GM19238 (cell line): Measurements from ENCODE around the gene TMEM266.

Experiments used
- DNase-seq: peaks from one replicate; pipeline ENCODE4 v3.0.0; 2011; ENCODE audit warnings: low spot score; ENCODE audit not compliant: insufficient read length

The TMEM266 gene

DNA sequence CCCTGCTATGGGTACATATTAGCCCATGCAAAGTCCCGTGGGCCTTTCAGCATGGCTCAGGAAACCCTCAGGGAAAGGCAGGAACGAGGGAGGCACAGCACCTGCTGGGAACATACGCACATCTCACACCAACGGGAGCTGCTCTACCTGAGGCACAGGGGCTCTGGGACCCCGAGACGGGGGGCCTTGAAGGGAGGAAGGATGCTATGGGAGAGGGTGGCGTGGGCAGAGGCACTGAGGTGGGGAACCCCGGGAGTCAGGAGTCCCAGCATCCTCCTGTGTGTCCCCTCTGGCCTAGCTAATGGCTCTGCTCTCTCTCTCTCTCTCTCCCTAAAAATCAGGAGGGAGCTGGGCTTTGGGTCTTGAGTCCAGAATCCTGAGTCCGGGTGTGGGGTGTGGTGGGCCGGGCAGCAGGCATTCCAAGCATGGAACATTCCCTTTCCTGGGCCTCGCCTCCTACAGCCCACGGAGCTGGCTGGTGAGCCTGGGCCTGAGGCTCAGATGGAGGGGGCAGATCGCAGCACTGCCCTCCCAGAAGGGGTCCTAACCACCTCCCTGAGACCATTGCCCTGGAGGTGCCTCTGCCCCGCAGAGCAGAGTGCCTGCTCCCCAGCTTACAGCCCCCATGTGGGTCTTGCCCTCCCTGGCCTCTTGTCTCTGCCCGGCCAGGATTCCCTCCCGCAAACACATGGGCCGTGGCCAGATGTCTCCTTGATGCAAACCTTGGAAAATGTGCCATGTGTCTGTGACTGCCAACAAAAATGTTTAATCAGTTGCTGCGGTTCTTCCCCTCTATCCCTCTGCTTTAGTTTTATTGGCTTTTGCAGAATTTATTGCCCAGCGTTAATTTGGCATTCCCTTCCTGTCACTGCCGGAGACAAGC is 101.6 kb downstream of the TMEM266 start:
- no peak for DNase-seq

DNA sequence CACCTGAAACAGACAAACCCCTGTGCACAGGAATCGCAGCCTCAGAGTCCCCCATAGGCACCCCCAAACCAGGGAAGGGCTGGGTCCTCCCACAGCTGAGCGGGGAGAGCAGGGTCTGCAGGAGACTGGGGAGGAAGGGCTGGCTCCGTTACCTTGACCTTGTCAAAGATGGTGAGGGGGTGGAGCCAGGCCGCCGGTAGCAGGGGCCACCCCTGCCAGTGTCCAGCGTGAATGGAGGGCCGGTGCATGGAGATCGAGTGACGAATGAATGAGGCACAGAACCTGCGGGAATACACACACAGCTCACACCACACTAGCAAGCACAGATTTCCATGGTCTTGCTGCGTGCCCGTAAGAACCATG is 102.2 kb downstream of the TMEM266 start:
- DNase-seq, result no peak

DNA sequence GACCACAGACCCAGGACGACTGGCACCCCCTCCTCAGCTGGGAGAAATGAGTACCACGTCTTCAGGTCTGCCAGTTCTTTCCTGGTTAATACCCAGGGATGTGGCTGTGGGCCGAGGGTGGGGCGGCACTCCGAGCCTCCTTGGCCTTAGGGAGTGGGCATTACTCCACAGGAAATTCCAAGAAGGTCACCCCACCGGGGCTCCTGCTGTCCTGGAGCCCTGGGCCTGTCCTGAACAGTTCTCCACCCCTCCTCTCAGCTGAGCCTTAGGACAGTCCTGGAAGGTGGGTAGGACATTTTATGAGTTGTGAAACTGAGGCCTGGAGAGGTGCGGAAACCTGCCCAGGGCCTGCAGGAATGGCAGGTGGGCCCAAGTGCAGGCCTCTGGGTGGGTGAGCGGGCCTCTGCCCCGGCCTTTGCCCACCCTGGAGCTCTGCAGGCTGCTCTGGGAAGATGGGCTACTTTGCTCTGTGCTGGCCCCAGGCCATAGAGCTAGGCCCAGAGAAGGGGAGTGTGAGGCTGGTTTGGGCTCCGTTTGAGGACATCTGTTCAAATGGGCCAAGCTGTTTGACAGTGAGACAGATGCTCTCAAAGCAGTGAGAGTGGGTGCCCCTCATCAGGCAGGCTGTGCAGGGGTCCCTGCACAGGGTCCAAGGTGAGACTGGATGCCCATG is 103.1 kb downstream of the TMEM266 start:
- no peak for DNase-seq

DNA sequence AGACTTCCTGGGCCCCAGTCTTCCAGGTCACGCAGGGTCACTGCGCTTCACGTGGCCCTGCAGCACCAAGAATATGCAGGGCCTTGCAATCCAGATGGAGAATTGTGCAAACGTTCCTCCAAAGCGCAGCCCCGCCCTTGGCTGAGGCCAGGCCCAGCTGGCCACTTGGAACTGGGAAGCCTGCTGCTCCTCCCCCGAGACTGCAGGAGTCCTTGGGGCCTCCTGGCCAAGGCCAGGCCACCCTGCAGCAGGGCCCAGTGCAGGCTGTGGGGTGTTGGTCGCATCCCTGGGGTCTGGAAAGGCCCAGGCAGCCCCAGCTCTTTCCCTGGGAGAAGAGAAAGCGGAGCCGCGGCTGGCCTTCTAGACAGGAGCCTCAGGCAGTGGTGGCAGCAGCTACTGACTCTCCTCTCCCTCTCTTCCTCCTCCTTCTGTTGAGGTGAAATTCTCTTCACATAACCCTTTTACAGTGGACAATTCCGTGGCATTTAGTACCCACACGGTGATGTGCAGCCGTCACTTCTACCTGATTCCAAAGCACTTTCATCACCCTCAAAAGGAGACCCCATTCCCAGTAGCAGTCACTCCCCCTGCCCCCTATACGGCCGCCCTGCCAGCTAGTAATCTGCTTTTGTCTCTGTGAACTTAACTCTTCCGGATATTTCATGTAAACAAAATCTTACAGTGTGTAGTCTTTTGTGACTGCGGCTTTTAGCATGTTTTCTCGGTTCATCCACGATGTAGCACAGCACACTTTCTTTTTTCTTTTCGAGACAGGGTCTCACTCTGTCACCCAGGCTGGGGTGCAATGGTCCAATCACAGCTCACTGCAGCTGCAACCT is 103.9 kb downstream of the TMEM266 start:
- DNase-seq, result no peak

DNA sequence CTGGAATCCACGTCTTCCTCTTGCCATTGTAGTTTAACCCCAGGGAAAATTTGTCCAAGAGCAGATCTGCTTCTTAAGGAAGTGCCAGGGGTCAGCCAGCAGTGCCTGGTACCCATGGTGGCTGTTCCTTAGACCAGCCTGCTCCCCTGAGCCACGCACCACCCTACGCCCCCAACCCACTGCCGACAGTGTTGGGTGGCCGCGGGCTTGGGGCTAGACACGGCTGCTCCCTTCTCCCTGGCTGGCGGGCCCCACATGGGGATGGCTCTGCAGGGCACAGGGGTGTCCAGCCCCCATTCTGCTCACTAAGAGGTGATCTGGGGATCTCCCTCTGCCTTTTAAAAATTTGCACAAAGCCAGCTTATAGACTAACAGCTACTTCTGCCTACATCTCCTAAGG is 104.8 kb downstream of the TMEM266 start:
- DNase-seq, result no peak

DNA sequence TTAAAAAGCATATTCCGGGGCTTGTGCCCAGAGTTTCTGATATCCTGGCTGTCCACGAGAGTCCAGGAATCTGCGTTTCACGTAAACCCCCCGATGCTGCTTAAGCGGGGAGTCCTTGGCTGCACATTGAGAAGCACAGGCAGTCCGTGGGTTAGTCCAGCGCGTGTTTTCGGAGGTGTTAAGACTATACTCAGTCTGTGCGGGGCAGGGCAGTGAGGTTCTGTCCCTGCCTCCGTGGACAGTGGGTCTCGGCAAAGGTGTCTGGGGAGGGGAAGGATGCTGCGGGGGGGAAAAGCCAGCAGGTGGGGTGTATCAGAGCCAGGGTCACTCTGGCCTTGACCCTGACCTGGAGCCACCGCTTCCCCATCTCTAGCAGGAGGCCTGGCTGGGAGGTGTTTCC is 106.2 kb downstream of the TMEM266 start:
- no peak for DNase-seq

DNA sequence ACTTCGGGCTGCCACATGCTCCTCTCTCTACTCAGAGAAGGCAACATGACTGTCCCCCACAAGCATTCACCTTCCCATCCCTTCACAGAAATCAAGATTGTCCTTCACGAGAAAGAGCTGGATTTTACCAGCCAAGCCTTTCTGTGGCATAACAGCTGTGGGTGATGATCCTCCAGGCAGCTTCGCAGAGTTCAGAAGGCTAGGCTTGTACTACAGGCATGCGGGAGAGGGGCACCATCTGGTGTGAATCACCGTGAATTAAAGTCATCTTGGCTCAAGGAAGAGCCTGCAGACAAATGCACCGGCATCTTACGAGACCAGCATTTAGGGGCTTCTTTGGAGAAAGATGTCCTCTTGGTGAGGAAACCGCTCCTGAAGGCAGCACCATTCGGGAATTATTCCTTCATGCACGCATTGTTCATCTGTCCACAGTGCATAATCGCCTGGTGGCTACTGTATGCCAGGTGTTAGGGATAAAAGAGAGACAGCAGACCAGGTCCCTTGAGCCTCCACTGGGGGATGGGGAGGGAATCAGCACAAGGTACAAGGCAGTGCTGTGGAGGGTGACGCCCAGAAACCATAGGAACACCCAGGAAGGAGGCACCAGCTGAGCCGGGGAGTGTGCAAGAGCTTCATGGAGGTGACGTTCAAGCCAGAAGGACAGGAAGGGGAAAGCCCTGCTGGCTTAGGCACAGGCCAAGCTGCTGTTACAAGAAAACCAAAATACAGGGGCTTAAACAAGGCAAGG is 108.6 kb downstream of the TMEM266 start:
- DNase-seq, result no peak

DNA sequence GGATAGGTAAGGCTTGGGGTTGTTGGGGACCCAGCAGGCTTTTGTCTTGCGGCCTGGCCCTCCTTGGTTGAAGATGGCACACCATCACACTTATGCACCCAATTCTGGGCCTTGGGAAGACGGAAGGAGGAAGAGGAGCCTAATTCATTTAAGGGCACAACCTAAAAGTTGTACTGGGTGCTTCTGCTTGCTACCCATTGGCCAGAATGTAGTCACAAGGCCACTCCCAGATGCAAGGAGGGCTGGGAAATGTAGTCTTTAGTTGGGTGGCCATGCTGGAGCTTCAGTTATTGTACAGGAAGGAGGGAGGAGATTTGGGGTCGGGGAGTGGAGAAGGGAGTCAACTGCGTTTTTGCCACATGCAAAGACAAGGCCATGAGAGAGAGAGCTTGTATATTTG is 109.2 kb downstream of the TMEM266 start:
- no peak for DNase-seq

DNA sequence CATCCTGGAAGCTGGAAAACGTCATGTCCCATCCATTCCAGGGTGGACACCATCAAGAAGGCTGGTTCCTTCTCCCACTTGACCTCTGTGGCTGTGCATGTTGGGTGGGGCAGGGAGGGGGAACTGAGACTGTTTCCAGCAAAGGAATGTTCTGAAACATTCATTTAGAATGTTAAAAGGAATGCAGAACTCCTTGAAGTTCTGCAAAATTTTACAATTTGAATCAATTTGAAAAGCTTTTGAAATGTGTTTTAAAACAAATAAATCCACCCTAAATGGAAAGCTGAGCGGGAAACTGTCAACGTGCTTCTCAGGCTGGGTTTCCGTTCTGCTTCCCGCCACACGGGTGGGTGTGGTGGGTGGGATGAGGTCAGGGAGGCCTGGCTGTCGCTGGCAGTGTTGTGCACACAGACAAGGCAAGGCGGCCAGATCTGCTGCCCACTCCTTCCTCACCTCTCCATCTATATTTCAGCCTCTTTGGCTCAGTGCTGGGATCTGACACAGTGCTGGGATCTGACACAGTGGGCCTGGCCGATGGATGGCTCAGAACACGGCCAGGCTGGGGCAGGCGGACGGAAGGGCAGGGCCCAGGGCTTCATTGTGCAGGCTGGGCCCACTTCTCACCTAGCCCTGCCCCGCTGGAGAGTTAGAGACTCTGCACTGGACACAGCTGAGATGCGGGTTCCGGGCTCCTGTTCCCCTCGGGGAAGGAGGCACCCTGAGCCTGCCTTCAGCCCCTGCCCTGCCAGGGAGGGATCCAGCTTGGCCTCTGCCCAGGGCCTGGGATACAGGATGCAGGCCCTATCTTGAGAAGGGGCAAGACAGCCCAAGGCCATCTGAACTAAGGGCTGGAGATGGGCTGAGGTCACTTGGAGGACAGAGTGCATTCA is 110.4 kb downstream of the TMEM266 start:
- no peak for DNase-seq

DNA sequence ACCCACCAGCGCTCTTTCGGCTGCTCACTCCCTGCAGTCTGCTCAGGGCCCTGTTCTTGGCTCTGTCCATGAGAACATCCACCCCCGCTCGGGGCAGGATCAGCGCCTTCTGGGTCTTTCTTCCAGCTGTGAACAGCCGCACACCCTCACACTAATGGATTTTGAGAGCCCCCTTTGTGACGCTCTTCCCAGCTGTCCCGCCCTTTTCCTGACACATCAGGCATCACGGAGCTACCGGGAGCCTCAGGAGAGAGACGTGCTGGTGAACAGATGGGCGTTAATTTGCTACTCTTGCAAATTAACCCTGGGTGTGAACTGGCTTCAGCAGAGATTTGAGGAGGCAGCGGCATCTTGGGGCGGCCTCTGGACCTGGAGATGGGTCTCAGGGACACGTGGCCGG is 113.0 kb downstream of the TMEM266 start:
- no peak for DNase-seq

DNA sequence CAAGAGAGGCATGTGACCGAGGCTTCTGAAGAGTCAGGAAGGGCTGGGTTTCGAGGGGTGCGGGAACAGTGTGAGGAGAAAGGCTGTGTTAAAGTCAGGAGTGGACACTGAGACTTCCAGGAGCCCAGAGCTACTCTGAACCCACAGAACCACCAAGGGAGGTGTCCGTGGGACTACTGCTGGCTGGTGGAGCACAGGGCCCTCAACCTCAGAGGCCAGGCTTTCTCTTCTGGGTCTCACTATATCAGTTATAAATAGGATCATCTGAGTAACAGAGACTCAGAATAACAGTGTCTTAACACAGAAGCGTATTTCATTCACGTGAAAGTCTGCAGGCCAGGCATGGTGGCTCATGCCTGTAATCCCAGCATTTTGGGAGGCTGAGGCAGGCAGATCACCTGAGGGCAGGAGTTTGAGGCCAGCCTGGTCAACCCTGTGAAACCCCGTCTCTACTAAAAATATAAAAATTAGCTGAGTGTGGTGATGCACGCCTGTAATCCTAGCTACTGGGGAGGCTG is 113.6 kb downstream of the TMEM266 start:
- DNase-seq, result no peak

DNA sequence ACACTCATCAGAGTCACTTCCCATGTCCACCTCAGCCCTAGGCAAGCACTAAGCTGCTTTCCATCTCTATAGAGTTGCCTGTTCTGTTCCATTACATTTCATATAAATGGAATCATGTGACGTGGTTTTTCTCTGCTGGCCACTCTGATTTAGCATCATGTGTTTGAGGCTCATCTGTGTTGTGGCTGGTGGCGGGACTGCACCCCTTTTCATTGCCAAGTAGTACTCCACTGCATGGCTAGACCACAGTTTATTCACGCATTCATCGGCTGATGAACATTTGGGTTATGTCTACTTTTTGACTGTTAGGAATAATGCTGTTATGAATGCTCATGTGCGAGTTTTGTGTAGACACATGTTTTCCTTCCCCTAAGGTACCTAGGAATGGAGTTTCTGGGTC is 114.9 kb downstream of the TMEM266 start:
- DNase-seq, result no peak

DNA sequence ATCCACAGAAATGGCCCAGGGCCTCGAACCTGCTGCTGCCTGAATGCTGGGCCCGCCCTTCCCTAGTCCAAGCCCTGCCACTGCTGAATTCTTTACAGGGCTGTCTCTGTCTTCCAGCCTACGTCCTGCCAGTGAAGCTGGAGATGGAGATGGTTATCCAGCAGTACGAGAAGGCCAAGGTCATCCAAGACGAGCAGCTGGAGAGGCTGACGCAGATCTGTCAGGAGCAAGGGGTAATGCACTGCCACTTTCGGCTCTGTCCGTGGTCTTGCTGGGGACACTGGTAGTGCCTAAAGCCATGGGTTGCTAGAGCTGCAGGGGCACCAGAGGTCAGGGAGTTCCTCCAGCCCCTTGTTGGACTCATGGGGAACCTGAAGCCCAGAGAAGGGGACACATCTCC is 115.7 kb downstream of the TMEM266 start:
- DNase-seq, result no peak

DNA sequence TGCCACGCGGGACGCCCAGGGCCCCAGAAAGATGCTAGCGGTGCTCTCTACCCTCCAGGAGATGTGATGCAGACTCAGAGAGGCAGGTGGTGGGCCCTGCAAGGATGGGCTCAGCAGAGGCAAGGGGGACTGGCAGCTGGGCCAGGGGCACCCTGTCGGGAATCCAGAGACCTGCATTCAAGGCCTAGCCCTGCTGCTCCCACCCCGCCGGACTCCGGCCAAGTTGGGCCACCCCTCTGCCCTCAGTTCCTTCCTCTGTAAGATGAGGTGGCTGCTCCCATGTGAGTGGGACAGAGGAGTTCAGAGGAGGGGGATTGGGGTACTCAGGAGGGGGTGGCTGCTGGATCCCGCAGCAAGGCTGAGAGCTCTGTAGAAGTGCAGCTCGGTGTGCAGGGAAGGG is 116.3 kb downstream of the TMEM266 start:
- DNase-seq, result no peak

DNA sequence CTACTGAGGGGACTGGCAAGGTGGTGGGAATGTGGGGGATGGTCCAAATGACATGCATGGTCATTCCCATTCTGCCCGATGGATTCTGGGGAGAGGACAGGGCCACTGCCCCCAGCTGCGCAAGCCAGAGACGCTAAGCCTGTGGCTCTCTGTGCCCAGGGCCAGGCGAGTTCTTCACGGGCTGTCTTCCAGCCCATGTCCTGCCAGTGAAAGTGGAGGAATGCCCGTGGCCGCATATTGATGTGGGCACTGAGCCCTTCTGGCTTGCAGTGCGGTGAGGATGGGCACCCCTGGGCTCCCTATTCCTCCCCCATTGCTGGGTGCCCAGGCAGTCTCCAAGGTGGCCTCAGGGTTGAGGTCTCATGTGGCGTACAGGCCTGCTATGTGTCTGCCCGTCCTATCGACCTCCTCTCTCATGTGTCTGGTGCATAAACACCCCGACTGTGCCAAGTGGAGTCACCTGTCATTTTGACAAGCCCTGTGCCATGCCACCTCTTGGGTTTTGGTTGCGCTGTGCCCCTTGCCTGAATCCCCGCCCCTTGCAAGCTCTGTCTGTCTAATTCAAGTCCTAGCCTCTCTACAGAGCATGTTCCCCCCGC is 116.8 kb downstream of the TMEM266 start:
- DNase-seq, result no peak

DNA sequence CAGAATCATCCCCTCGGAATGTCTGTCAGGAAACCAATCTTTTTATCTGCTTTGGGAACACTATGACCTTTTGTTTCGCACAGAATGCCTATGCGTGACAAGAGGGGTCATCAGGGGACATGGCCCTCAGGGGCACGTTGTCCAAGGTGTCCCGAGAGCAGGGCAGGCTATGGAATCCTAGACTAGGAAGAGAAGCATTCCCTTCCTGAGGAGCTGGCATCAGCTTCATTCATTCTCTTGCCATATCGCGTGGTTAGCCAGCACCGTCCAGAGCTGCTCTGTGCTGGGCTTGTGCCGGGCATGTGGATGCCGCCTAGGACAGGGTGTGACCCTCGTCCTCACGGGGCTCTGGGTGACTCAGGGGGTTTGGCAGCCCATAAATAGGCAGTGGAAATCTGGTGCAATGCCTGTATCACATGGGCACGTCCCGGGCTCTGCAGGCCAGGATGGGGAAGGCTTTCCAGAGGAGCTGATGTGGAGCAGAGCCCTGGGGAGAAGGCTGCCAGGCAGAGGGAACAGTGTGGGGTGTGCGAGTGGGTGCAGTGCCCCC is 117.8 kb downstream of the TMEM266 start:
- no peak for DNase-seq

DNA sequence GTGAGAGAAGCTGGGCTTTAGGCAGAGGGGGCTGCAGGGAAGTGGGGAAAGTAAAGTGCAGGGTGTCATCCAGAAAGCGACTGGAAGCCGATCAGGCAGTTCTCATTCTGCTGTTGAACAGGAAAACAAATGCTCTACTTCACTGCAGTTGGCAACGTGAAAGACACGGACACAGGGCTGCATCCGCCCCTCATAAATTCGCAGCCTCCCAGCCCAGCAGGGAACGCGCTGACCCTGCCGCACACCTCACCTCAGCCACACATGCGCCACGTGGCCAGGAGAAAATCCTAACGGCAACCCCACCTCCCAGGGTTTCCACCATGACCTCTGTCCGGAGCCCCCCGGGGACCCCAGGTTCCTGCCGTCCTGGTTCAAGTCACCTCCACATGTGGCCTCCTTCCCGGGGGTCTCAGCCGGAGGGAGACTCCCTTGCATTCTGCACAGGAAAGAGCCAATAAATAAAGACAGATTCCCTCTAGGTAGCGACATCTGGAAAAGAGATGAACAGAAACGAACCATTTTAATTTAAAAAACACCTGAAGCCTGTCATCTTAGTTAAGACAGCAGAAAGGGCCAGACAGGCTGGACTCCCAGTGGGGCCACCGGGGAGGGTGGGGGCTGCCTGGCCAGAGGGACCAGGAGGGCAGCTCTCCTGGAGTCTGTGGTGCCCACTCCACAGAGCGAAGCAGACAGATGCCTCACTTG is 118.7 kb downstream of the TMEM266 start:
- DNase-seq, result no peak

DNA sequence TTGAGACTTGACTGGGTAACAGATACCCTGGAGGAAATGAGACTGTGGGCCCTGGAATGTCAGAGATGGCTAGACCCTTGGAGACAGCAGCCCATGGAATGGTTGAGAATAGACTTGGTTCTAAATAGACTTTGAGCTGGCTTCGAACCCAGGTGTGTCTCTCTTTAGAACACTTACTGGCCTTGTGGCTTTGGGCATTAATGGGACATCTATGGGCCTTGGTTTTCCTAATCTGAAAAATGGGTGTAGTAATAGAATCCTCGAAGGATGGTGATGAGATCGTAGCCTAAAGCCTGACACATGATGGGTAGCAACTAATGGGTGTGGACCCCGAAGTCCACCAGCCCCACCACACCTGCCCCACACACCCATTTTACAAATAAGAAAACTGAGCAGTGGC is 119.2 kb downstream of the TMEM266 start:
- no peak for DNase-seq

DNA sequence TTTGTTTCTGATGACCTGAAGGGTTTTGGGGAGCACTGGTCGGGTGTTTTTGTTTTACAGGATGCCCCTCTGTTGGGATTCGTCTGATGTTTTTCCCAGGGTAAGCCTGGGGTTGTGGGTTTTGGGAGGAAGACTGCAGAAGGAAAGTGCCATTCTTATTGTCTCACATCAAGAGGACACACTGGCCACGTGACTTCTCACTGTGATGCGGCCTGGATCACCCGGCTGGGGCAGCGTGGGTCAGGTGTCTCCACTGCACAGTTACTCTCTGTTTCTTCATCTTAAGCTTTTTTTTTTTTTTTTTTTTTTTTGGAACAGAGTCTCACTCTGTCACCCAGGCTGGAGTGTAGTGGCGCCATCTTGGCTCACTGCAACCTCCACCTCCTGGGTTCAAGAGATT is 120.5 kb downstream of the TMEM266 start:
- DNase-seq, result no peak
